Prostate gland (tissue), 2 donors: ENCODE data around the gene CCL23. TPM values are rescaled to one million over a fixed set of nuclear protein-coding genes. Genes with fewer than 3 reads are reported as not detected.
"Not testable (repeated sequence)": the region's sequence is repeated elsewhere in the genome, so short reads cannot be mapped to it uniquely, and the experiment has no call there.

Experiments used
- DNase-seq: peaks from one replicate; pipeline ENCODE4 v3.0.0-alpha.2; 2019; ENCODE audit warnings: low spot score
- H3K27ac ChIP-seq, 2 donors: fragments of 200-600 bp; sonication (generic); 2 replicates each; pipeline ENCODE4 v1.5.1; 2017 to 2019
- H3K27me3 ChIP-seq: fragments of 200-600 bp; sonication (generic); replicated peaks from 2 replicates; pipeline ENCODE4 v1.5.1; 2019; ENCODE audit not compliant: insufficient read depth
- H3K36me3 ChIP-seq, 2 donors: fragments of 200-600 bp; sonication (generic); 1 replicate in 1 of 2; 2 replicates in 1 of 2; pipeline versions ENCODE4 v1.5.1 to v1.8.1; 2017 to 2019
- H3K4me1 ChIP-seq: fragments of 200-600 bp; sonication (generic); replicated peaks from 2 replicates; pipeline ENCODE4 v1.5.1; 2019
- H3K4me3 ChIP-seq, 2 donors: fragments of 200-600 bp; sonication (generic); 2 replicates each; pipeline ENCODE4 v1.5.1; 2017 to 2019
- H3K9me3 ChIP-seq: fragments of 200-600 bp; sonication (generic); 2 replicates; pipeline ENCODE4 v1.5.1; 2017
- POLR2A ChIP-seq: fragments of 450-650 bp; IDR thresholded peaks from one replicate; pipeline ENCODE4 v1.6.1; 2016; ENCODE audit warnings: antibody characterized with exemption, mild to moderate bottlenecking
- POLR2AphosphoS5 ChIP-seq: sonication (generic); formaldehyde crosslinking; IDR thresholded peaks from one replicate; pipeline ENCODE4 v1.6.1; 2017; ENCODE audit warnings: antibody characterized with exemption
- WGBS: methylation state at CpG from one replicate; pipeline ENCODE4 v1.1.5; 2018; 5-methylcytosine and 5-hydroxymethylcytosine counted together
- intact Hi-C: fragments of 100-400 bp; cut with DNase I; formaldehyde crosslinking; loops from one replicate; pipeline ENCODE4 v1.14.2; 2022
- total RNA-seq, 2 donors: library from RNA; depleted of rRNA; stranded (reverse); fragments of >200 nt; gene quantifications; one replicate each; pipeline ENCODE4 v1.1.0, GENCODE V29; 2016
- TF ChIP-seq, protein P1 (sequence below), 4 experiments: fragments of 200-600 bp in 2 of 4; fragments of 450-650 bp in 2 of 4; sonication (generic) in 2 of 4; IDR thresholded peaks; 1 replicate in 3 of 4; 2 replicates in 1 of 4; pipeline ENCODE4 v1.5.1; 2016 to 2019; ENCODE audit warnings: antibody characterized with exemption in 4 of 4, mild to moderate bottlenecking in 2 of 4, moderate library complexity in 2 of 4

CCL23 gene
- total RNA-seq, 2 donors from 2014 or later: 7.4 to 8.7 TPM

DNA sequence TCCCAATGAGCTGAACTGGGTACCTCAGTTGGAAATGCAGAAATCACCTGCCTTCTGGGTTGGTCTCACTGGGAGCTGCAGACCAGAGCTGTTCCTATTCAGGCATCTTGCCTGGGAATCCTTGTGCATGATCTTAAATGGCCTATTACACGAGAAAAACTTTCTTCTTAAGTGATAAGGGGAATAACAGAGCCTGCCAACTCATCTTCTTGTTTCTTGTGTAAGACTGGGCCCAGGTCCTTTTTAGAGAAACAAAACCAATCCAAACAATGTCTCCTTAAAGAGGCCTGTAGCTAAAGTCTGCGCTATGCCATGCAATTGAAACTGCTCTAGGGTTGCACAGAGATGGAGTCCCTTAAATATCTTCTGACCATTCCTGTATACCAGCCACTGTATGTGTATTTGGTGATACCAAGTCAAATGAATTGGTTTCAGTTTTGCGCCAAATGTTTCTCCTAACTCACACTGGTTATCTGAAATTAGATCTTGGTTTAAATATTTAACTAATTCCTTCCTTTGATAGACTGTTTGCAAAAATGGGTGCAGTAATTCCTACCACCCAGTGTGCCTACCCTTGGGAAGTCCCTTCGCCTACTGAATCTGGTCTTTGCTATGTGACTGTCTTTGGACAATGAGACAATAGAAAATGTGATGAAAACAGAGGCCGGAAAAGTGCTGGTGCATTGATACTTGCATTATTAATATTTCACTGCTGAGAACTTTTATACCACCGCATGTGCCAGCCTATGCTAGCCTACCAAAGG, 6.5 kb upstream of the CCL23 start:
- no peaks in the 10 kb centered on the region for H3K9me3 ChIP-seq
- WGBS: 78% methylated on average over 6 of the region's 6 CpGs
- intact Hi-C loops: no loop called here
- H3K36me3 ChIP-seq: no peaks in the 10 kb centered on the region
- no peak overlapping the region for H3K4me3 ChIP-seq
- H3K27ac ChIP-seq: no peak overlapping the region
- no peak for DNase-seq
- H3K27me3 ChIP-seq: no peaks in the 10 kb centered on the region
- no peak for TF ChIP-seq POLR2A
- no peak for TF ChIP-seq POLR2AphosphoS5
- TF ChIP-seq, protein P1, sequence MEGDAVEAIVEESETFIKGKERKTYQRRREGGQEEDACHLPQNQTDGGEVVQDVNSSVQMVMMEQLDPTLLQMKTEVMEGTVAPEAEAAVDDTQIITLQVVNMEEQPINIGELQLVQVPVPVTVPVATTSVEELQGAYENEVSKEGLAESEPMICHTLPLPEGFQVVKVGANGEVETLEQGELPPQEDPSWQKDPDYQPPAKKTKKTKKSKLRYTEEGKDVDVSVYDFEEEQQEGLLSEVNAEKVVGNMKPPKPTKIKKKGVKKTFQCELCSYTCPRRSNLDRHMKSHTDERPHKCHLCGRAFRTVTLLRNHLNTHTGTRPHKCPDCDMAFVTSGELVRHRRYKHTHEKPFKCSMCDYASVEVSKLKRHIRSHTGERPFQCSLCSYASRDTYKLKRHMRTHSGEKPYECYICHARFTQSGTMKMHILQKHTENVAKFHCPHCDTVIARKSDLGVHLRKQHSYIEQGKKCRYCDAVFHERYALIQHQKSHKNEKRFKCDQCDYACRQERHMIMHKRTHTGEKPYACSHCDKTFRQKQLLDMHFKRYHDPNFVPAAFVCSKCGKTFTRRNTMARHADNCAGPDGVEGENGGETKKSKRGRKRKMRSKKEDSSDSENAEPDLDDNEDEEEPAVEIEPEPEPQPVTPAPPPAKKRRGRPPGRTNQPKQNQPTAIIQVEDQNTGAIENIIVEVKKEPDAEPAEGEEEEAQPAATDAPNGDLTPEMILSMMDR (IDR thresholded peaks at IDR 0.05): no peak
- no peaks in the 10 kb centered on the region for H3K4me1 ChIP-seq

DNA sequence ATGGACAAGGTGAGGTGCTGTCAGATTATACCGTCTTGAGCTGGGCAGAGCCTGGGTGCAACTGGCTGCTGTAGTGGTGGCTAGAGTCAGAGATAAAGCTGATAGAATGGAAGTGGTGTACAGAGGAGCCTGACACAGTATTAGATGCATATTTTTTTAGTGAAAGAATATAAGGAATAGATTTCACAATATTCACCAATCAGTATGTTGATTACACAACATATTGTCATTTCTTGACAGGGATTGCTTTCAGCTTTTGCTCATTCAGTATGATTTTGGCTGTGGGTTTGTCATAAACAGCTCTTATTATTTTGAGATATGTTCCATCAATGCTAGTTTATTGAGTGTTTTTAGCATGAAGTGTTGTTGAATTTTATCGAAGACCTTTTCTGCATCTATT, 1.7 kb upstream of the CCL23 start:
- H3K36me3 ChIP-seq: no peaks in the 10 kb centered on the region
- no peak for DNase-seq
- H3K4me1 ChIP-seq: no peaks in the 10 kb centered on the region
- no peak overlapping the region for H3K27ac ChIP-seq
- TF ChIP-seq POLR2AphosphoS5 (no peak), POLR2A (no peak)
- TF ChIP-seq, protein P1 (IDR thresholded peaks at IDR 0.05): no peak
- no peaks in the 10 kb centered on the region for H3K27me3 ChIP-seq
- H3K9me3 ChIP-seq: no peaks in the 10 kb centered on the region
- 90% methylated on average over 2 of the region's 2 CpGs for WGBS
- intact Hi-C loops: no loop called here
- H3K4me3 ChIP-seq: no peak overlapping the region

DNA sequence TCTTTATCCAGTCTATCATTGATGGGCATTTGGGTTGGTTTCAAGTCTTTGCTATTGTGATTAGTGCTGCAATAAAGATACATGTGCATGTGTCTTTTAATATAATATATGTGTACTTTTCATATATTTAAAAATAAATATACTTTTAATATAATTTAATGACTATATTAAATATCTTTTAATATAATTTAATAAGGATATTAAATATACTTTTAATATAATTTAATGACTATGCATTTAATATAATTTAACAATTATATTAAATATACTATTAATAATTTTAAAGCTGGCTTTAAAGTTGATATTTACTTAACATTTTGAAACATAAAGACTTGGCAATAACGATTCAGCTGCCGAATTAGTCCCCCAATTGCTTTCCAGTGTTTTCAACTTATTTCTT, 1.2 kb downstream of the CCL23 start:
- Histone ChIP-seq H3K27me3 (no peaks in the 10 kb centered on the region), H3K36me3 (no peaks in the 10 kb centered on the region), H3K4me3 (no peak overlapping the region), H3K27ac (no peak overlapping the region), H3K4me1 (no peaks in the 10 kb centered on the region), H3K9me3 (no peaks in the 10 kb centered on the region)
- TF ChIP-seq POLR2A (no peak), POLR2AphosphoS5 (no peak)
- TF ChIP-seq, protein P1 (IDR thresholded peaks at IDR 0.05): no peak
- 97% methylated on average over 2 of the region's 2 CpGs for WGBS
- intact Hi-C loops: no loop called here
- no peak for DNase-seq

DNA sequence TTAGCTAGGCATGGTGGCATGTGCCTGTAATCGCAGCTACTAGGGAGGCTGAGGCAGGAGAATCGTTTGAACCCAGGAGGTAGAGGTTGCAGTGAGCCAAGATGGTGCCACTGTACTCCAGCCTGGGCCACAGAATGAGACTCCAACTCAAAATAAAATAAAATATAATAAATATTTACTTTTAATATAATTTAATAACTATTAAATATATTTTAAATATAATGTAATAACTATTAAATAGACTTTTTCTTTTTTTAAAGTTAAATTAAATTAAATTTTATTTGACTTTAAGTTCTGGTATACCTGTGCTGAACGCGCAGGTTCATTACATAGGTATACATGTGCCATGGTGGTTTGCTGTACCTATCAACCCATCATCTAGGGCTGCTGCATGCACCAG, 1.9 kb downstream of the CCL23 start:
- H3K4me1 ChIP-seq, DNase-seq, H3K4me3 ChIP-seq, intact Hi-C loops, H3K27me3 ChIP-seq, H3K36me3 ChIP-seq, H3K27ac ChIP-seq, H3K9me3 ChIP-seq: not testable (repeated sequence)
- 97% methylated on average over 4 of the region's 4 CpGs for WGBS

DNA sequence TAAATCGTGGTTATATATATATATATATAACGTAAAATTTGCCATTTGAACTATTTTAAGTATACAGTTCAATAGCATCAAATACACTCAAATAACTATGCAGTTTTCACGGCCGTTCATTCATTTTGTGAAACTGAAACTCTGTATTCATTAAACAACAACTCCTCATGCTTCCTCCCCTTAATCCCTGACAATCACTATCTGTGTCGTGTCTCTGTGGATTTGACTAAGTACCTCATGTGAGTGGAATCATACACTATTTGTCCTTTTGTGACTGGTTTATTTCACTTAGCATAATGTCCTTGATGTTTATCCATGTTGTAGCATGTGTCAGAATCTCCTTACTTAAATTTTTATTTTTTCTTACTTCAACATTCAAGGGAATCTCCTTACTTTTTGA, 2.8 kb downstream of the CCL23 start:
- intact Hi-C loops: no loop called here
- Histone ChIP-seq H3K27me3 (no peaks in the 10 kb centered on the region), H3K27ac (no peak overlapping the region), H3K36me3 (no peaks in the 10 kb centered on the region), H3K4me3 (no peak overlapping the region), H3K4me1 (no peaks in the 10 kb centered on the region), H3K9me3 (no peaks in the 10 kb centered on the region)
- WGBS: 84% methylated on average over 5 of the region's 5 CpGs
- no peak for DNase-seq
- TF ChIP-seq POLR2AphosphoS5: no peak
- TF ChIP-seq POLR2A: no peak
- TF ChIP-seq, protein P1 (IDR thresholded peaks at IDR 0.05): no peak
